22Rv1 (cell line): ENCODE data around the gene SAMD11.
A peak's percentile ranks its signal among the peaks of the same experiment; 100 is the strongest.
"Not testable (repeated sequence)": the region's sequence is repeated elsewhere in the genome, so short reads cannot be mapped to it uniquely, and the experiment has no call there.

ENCODE experiments used
- H3K27ac ChIP-seq: fragments of 450-650 bp; 2 replicates; pipeline ENCODE4 v1.5.1; 2017
- ZFX ChIP-seq: fragments of 450-650 bp; IDR thresholded peaks from 2 replicates; pipeline ENCODE4 v1.6.1; 2017; ENCODE audit warnings: antibody characterized with exemption, borderline replicate concordance
- TF ChIP-seq, protein P1 (sequence below): fragments of 450-650 bp; IDR thresholded peaks from 2 replicates; pipeline ENCODE4 v1.5.1; 2017; ENCODE audit warnings: mild to moderate bottlenecking

Gene SAMD11

DNA sequence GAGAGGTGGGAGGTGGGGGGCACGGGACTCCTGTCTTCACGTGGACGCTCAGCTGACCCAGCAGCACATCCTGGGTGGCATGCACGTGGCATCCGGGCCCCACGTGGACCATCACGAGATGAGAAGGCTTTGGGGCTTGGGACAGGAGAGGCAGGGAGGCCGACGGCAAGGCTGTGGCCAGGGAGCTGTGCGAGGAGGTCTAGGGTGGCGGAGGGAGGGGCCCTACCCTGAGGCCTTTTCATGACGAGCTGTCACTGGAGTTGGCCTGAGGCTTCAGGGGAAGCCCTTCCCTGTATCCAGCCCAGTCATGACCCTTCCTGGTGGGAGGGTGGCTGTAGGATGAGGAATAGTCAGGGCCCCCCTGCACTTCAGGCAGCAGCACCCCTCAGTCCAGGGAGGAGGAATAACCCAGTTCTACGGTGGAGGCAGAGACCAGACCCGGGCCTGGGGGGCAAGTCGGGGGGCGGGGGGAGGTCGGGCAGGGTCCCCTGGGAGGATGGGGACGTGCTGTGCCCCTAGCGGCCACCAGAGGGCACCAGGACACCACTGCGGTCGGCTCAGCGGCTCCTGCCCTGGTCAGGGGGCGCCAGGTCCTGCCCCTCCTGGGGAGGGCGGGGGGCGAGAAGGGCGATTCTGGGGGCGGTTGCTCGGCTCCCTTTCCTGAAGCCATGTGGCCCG, 60.2 kb downstream of the SAMD11 start:
- TF ChIP-seq, protein P1, sequence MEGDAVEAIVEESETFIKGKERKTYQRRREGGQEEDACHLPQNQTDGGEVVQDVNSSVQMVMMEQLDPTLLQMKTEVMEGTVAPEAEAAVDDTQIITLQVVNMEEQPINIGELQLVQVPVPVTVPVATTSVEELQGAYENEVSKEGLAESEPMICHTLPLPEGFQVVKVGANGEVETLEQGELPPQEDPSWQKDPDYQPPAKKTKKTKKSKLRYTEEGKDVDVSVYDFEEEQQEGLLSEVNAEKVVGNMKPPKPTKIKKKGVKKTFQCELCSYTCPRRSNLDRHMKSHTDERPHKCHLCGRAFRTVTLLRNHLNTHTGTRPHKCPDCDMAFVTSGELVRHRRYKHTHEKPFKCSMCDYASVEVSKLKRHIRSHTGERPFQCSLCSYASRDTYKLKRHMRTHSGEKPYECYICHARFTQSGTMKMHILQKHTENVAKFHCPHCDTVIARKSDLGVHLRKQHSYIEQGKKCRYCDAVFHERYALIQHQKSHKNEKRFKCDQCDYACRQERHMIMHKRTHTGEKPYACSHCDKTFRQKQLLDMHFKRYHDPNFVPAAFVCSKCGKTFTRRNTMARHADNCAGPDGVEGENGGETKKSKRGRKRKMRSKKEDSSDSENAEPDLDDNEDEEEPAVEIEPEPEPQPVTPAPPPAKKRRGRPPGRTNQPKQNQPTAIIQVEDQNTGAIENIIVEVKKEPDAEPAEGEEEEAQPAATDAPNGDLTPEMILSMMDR = peak; percentile 93
- TF ChIP-seq ZFX = no peak
- no peak overlapping the region for H3K27ac ChIP-seq

DNA sequence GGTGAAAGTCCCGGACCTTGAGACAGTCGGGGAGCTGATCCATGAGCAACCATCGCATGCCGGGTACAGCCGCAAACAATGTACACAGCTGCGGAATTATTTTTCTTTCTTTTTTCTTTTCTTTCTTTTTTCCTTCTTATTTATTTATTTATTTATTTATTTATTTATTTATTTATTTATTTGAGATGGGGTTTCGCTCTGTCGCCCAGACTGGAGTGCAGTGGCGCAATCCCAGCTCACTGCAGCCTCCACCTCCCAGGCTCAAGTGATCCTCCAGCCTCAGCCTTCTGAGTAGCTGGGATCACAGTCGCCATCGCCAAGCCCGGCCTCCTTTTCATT, 60.7 kb downstream of the SAMD11 start:
- TF ChIP-seq, protein P1 = peak; percentile 20
- no peak for TF ChIP-seq ZFX
- no peak overlapping the region for H3K27ac ChIP-seq

DNA sequence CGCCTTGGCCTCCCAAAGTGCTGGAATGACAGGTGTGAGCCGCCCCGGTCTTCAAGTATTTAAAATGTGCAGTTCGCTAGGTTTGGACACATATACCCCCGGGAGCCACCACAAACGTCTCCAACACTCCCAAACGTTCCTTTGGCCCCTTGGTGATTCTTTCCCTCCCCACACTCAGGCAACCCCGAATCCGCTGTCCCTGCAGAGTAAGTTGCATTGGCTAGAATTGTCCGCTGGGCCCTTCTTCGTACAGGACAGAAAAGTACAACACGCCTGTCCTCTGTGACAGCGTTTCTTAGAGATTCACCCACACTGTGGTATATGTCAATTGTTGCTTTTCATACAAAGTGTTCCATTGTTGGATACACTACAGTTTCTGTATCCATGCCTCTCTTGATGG, 61.4 kb downstream of the SAMD11 start:
- TF ChIP-seq, protein P1 = no peak
- no peak for TF ChIP-seq ZFX

DNA sequence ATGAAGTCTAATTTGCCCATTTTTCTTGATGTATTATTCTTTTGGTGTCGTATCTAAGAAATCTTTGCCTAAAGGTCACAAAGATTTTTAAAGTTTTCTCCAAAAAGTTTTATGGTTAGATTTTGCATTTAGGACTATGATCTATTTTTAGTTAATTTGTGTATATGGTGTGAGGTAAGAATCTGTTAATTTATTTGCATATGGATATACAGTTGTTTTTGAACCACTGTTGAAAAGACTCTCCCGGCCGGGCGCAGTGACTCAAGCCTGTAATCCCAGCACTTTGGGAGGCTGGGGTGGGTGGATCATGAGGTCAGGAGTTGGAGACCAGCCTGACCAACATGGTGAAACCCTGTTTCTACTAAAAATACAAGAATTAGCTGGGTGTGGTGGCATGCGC, 64.3 kb downstream of the SAMD11 start:
- not testable (repeated sequence) for H3K27ac ChIP-seq

More for the DNA sequence above, 61.4 kb downstream of the SAMD11 start:
- no peak overlapping the region for H3K27ac ChIP-seq

DNA sequence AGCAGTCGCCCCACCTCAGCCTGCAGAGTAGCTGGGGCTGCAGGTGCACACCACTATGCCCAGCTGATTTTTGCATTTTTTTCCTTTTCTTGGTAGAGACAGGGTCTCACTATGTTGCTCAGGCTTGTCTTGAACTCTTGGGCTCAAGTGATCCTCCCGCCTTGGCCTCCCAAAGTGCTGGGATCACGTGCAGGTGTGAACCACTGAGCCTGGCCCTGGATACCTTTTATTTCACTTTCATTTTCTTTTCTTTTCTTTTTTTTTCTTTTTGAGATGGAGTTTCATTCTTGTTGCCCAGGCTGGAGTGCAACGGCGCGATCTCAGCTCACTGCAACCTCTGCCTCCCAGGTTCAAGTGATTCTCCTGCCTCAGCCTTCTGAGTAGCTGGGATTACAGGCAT, 67.6 kb downstream of the SAMD11 start:
- H3K27ac ChIP-seq = not testable (repeated sequence)

DNA sequence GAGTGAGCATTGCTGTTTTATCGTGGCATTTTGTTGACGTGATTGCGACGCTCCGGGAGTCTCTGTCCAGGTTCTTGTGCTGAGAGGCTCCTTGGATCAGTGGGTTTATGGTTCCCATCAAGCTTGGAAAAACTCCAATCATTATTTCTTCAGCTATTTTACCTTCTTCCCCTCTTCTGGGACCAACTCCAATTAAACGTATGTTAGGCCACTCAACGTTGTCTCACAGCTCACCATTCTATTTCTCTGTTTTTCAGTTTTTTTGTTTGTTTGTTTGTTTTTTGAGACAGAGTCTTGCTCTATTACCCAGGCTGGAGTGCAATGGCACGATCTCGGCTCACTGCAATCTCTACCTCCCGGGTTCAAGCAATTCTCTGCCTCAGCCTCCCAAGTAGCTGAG, 68.2 kb downstream of the SAMD11 start:
- no peak overlapping the region for H3K27ac ChIP-seq
- TF ChIP-seq, protein P1 = no peak
- TF ChIP-seq ZFX = no peak

DNA sequence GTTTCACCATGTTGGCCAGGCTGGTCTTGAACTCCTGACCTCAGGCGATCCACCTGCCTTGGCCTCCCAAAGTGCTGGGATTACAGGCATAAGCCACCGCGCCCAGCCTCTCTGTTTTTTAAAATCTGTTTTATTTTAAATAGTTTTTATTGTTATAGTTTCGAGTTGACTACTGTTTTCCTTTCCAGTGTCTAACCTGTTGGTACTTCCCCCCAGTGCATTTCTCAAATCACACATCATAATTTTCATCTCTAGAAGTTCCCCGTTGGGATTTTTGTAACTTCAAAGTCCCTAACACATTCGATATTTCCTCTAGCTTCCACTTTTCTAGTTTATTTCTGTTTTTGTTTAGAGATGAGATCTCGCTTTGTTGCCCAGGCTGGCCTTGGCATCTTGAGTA, 68.6 kb downstream of the SAMD11 start:
- TF ChIP-seq ZFX = no peak
- TF ChIP-seq, protein P1 = no peak
- no peak overlapping the region for H3K27ac ChIP-seq

DNA sequence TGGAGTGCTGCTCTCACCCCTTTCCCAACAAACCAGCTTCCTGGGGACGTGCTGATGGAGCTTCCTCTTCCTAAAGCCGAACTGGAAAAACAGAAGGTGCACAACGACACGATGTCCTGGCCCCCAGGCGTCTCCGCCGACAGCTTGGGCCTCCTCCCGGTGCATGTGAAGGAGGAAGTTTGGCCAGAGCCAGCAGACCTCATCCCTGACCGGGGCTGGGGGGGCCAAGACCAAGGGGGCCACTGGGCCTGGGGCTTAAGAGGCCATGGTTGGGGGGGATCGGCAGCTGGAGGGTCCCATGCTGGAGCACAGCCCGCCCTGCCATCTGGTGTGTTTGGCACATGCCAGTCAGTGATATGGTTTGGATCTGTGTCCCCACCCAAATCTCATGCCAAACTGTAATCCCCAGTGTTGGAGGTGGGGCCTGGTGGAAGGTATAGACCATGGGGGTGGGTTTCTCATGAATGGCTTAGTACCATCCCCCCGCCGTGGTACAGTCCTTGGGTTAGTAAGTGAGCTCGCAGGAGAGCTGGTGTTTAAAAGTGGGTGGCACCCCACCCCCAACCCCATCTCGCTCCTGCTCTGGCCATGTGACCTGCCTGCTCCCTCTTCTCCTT, 69.8 kb downstream of the SAMD11 start:
- H3K27ac ChIP-seq = no peak overlapping the region
- TF ChIP-seq, protein P1 = no peak
- no peak for TF ChIP-seq ZFX
